GM18951 (cell line): ENCODE results near the gene PLCG1.

ENCODE experiments used
- POLR2A ChIP-seq: IDR thresholded peaks from 4 replicates; pipeline ENCODE4 v1.6.1; 2011; ENCODE audit warnings: mild to moderate bottlenecking; ENCODE audit not compliant: insufficient read length, insufficient read depth; ENCODE audit errors: extremely low read depth
- in situ Hi-C: fragments of 300-500 bp; cut with MboI; formaldehyde crosslinking; loops from one replicate; pipeline ENCODE4 v1.12.0; 2022; ENCODE audit warnings: low sequenced_read_pairs, mixed read lengths, inconsistent platforms; ENCODE audit not compliant: unreplicated experiment

Gene PLCG1

GRCh38 chr20:41170386-41171105 is 33.2 kb downstream of the PLCG1 start:
- in situ Hi-C loops: loop anchor here (5.0 kb wide), 1 partner anchor 167 kb away; no protein-coding TSS in a partner anchor
- TF ChIP-seq POLR2A: no peak

DNA sequence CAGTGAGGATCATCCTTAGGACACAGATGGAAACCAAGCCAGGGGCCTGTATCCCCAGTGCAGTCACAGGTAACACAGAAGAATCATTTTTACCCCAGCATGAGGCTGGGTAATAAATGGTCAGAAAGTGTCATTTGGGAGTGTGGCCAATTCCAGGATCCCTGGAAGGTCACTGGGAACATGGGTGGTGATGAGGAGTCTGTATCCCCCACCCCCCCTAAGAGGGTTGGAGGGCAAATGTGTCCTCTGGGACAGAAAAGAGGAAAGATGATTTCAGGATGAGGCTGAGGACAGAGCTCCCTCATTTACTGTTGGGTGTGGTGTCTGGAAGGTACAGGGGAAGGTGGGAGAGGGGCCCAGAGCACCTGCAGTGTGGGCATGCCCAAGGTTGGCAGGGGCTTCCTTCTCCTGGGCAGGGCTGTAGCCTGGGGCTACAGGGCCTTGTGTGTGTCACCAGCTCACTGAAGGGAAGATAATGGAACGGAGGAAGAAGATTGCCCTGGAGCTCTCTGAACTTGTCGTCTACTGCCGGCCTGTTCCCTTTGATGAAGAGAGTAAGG is 34.5 kb downstream of the PLCG1 start:
- no peak for TF ChIP-seq POLR2A
- in situ Hi-C loops: loop anchor here (5.0 kb wide), 1 partner anchor 165 kb away; no protein-coding TSS in a partner anchor

DNA sequence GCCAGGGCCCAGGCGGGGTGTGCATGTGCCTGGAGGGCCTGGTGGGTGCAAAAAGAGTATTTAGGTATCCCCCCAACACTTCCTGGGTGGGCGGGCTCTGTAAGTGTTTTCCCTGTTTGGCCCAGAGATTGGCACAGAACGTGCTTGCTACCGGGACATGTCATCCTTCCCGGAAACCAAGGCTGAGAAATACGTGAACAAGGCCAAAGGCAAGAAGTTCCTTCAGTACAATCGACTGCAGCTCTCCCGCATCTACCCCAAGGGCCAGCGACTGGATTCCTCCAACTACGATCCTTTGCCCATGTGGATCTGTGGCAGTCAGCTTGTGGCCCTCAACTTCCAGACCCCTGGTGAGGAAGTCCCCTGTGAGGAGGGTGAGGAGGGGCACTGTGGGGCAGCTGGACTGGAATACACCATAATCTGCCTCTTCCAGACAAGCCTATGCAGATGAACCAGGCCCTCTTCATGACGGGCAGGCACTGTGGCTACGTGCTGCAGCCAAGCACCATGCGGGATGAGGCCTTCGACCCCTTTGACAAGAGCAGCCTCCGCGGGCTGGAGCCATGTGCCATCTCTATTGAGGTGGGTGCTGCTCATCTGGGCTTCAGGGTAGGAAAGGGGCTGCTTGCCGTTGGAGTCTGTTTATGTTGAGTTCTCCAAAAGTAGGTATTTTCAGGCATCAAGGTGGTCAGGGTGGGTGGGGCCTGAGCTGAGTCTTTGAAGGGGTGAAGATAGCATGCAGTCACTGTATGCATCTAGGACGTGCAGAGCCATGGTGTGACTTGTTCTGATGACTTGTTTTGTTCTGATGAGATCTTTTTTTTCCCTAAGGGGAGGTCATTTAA is 35.2 kb downstream of the PLCG1 start:
- TF ChIP-seq POLR2A: no peak
- in situ Hi-C loops: loop anchor here (5.0 kb wide), 1 partner anchor 165 kb away; no protein-coding TSS in a partner anchor

GRCh38 chr20:41173161-41173721 is 35.9 kb downstream of the PLCG1 start:
- TF ChIP-seq POLR2A: no peak
- in situ Hi-C loops: loop anchor here (5.0 kb wide), 1 partner anchor 164 kb away; no protein-coding TSS in a partner anchor

DNA sequence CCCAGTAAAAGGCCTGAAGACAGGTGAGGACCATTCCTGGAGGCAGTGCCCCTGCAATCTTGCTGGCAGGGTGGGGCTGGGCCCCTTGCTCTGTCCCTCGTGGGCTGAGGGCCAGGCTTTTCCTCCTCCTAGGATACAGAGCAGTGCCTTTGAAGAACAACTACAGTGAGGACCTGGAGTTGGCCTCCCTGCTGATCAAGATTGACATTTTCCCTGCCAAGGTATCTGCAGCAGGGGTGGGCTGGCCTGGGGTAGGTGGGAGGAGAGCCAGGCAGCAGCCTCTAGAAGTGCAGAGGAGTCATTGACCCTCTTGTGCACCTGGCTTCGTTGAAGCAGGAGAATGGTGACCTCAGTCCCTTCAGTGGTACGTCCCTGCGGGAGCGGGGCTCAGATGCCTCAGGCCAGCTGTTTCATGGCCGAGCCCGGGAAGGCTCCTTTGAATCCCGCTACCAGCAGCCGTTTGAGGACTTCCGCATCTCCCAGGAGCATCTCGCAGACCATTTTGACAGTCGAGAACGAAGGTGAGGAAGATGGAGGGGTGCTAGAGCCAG is 36.5 kb downstream of the PLCG1 start:
- in situ Hi-C loops: loop anchor here (5.0 kb wide), 1 partner anchor 163 kb away; no protein-coding TSS in a partner anchor
- no peak for TF ChIP-seq POLR2A

DNA sequence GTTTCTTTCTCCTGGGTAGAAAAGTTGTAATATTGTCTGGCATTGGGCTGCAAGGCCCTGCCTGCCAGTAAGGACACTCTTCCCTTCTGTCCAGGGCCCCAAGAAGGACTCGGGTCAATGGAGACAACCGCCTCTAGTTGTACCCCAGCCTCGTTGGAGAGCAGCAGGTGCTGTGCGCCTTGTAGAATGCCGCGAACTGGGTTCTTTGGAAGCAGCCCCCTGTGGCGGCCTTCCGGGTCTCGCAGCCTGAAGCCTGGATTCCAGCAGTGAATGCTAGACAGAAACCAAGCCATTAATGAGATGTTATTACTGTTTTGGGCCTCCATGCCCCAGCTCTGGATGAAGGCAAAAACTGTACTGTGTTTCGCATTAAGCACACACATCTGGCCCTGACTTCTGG is 37.0 kb downstream of the PLCG1 start:
- in situ Hi-C loops: loop anchor here (5.0 kb wide), 1 partner anchor 163 kb away; no protein-coding TSS in a partner anchor
- TF ChIP-seq POLR2A: no peak

GRCh38 chr20:41174782-41175181 is 37.4 kb downstream of the PLCG1 start:
- TF ChIP-seq POLR2A: no peak
- in situ Hi-C loops: loop anchor here (5.0 kb wide), 1 partner anchor 163 kb away; no protein-coding TSS in a partner anchor

- in situ Hi-C loops: no loop called here
- TF ChIP-seq POLR2A: no peak
These were observed 37.9 kb downstream of the PLCG1 start for GRCh38 chr20:41175201-41175651.

DNA sequence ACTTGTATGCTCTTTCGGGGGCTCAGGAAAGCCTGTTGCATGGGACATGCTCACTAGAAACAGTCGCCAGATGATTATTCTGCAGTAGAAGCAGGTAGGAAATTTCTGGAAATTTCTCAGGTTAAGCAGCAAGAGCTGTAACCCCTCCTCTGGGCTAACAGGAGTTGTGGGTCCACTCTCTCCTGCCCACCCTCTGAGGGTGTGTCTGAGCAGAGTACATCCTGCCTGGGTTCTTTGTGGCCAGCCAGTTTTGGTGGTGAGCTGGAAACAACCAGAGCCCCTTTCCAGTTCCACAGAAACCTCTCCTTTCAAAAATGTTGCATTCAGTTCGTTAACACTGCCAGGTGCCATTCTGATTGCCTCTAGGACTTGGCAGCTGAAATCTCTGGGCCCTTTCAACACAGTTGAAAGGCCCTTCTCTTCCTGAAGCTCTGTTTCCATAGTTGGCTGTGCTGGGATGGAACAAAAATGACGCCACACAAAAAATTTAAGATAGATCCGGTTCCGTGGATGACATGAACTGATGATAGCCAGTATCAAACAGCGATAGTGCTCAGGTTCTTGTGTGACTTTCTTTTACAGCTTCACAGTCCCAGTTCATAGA is 38.5 kb downstream of the PLCG1 start:
- no peak for TF ChIP-seq POLR2A
- in situ Hi-C loops: no loop called here

DNA sequence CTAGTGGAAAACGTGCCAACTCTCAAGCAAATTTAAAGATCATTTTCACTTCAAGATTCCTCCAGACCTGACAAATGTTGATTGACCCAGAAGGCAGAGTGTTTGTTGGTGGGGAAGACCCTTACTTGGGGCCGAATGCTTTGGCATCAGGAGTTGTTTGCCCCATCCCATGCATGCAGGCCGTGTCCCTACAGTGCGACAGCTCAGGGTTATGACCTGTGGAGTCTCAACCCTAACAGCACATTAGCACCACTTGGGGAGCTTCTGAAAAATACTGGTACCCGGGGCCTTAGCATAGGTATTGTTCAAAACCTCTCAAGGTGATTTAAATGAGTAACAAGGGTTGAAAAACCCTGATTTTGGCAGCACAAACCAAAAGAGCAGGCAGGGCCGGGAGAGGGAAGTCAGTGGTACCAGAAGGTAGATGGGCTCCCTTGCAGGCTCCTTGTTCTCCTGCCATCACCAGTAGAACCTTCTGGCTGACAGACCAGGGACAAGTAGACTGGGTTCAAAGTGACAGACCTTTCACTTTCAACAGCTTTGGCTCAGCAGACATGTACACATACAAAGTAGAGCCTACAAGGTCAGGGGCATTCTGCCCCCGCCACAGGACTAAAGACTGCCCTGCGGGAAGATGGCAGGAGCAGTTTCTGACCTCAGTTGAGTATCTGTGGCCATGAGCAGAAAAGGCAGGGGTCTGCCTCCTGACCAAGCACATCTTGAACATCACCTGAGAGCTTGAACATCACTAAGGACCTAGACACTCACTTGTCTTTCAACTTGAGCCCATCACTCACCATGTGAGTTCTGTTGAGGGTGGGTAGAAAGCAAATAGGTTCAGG is 39.6 kb downstream of the PLCG1 start:
- in situ Hi-C loops: no loop called here

DNA sequence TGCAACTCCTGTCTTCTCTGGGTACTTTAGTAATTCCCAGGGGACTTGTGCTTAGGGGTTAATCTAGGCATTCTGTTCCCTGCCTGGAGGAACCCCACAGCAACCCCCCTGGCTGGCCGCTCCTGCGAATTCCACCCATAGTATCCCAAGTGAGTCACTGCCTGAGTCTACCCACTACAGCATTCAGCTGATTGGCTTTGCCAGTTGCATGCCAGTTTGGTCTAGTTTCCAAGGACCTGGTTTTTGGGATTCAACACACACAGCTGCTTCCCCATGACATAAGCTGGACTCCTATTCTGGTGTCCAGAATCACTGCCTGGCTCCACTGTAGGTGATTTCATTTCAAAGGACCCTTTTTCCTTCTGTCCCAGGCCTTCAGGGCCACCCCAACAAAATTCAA is 40.3 kb downstream of the PLCG1 start:
- TF ChIP-seq POLR2A: no peak
- in situ Hi-C loops: no loop called here

More for the DNA sequence above, 39.6 kb downstream of the PLCG1 start:
- TF ChIP-seq POLR2A: no peak
